ENCODE data around the gene NDUFAF2.
"Not testable (repeated sequence)": the region's sequence is repeated elsewhere in the genome, so short reads cannot be mapped to it uniquely, and the experiment has no call there.

Gene NDUFAF2

GRCh38 chr5:60944904-60945812 is at the start of gene NDUFAF2, which contains the start of gene ERCC8:
TSS of gene NDUFAF2 (plus strand) at chr5:60945205. CDS start at chr5:60945256, 51 bp downstream.
TSS of gene ERCC8 (minus strand) at chr5:60945070. CDS start at chr5:60945008, 62 bp downstream.
- peak; percentile 89 to 96 for DNase-seq

- no peak for DNase-seq
Measured at GRCh38 chr5:60896991-60897390, 48.0 kb upstream of the NDUFAF2 start.

GRCh38 chr5:60903356-60903755 is 41.6 kb upstream of the NDUFAF2 start:
- DNase-seq: no peak

GRCh38 chr5:60916646-60917045 is 28.4 kb upstream of the NDUFAF2 start:
- DNase-seq: no peak

- no peak for DNase-seq
Measured at GRCh38 chr5:60918466-60918865, 26.5 kb upstream of the NDUFAF2 start.

- no peak for DNase-seq
Measured at GRCh38 chr5:60927450-60927849, 17.6 kb upstream of the NDUFAF2 start.

- DNase-seq: no peak
Measured at GRCh38 chr5:60929024-60929423, 16.0 kb upstream of the NDUFAF2 start.

GRCh38 chr5:60943624-60944023 is 1.4 kb upstream of the NDUFAF2 start:
- no peak for DNase-seq

- peak in 1 of 2 experiments; percentile 72 for DNase-seq
Measured at GRCh38 chr5:60945813-60946187, 795 bp downstream of the NDUFAF2 start.

GRCh38 chr5:60948738-60949137 is 3.7 kb downstream of the NDUFAF2 start:
- no peak for DNase-seq

- no peak for DNase-seq
Measured at GRCh38 chr5:60955239-60955638, 10.2 kb downstream of the NDUFAF2 start.

GRCh38 chr5:60958088-60958487 is 13.1 kb downstream of the NDUFAF2 start:
- DNase-seq: no peak

GRCh38 chr5:60958712-60959111 is 13.7 kb downstream of the NDUFAF2 start:
- no peak for DNase-seq

GRCh38 chr5:60959156-60959555 is 14.2 kb downstream of the NDUFAF2 start:
- peak in 1 of 2 experiments; percentile 51 for DNase-seq

- DNase-seq: peak in 1 of 2 experiments; percentile 41
Measured at GRCh38 chr5:60960591-60960990, 15.6 kb downstream of the NDUFAF2 start.

- no peak for DNase-seq
Measured at GRCh38 chr5:60961685-60962084, 16.7 kb downstream of the NDUFAF2 start.

- no peak for DNase-seq
Measured at GRCh38 chr5:60972231-60972630, 27.2 kb downstream of the NDUFAF2 start.

- no peak for DNase-seq
Measured at GRCh38 chr5:60977956-60978737, 33.1 kb downstream of the NDUFAF2 start.

- DNase-seq: no peak
Measured at GRCh38 chr5:60978968-60979367, 34.0 kb downstream of the NDUFAF2 start.

- no peak for DNase-seq
Measured at GRCh38 chr5:60980511-60980910, 35.5 kb downstream of the NDUFAF2 start.

- DNase-seq: not testable (repeated sequence)
Measured at GRCh38 chr5:60982127-60982526, 37.1 kb downstream of the NDUFAF2 start.

GRCh38 chr5:60989790-60990189 is 44.8 kb downstream of the NDUFAF2 start:
- DNase-seq: no peak

- no peak for DNase-seq
Measured at GRCh38 chr5:60992871-60993270, 47.9 kb downstream of the NDUFAF2 start.

- DNase-seq: no peak
Measured at GRCh38 chr5:60993425-60993824, 48.4 kb downstream of the NDUFAF2 start.
